GM21576 (cell line): Measurements from ENCODE around the gene PIGL.
"Not testable (repeated sequence)": the region's sequence is repeated elsewhere in the genome, so short reads cannot be mapped to it uniquely, and the experiment has no call there.

Experiments
- ATAC-seq: cut with Tn5 transposase; IDR thresholded peaks from one replicate; pipeline ENCODE4 v1.9.1; 2021; ENCODE audit warnings: mild to moderate bottlenecking, moderate library complexity; ENCODE audit not compliant: unreplicated experiment

PIGL gene

DNA sequence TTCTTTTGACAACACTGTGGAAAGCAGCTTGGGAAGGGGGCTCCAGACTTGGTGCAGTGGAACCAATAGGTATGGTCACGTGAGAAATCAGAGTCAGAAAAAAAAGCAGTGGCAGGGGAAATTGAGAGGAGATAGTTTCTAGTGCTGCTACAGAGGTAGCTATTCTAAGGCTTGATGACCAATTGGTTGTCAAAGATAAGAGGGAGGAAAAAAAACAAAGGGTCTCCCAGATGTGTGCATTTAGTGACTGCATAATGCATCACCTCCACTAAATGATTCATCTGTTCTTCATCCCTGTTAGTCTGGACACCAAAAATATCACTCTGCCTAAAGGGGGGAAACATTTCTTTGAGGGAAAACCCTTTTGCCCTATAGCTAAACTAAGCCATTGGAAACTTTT lies 56.5 kb downstream of the PIGL start:
- ATAC-seq: no peak

DNA sequence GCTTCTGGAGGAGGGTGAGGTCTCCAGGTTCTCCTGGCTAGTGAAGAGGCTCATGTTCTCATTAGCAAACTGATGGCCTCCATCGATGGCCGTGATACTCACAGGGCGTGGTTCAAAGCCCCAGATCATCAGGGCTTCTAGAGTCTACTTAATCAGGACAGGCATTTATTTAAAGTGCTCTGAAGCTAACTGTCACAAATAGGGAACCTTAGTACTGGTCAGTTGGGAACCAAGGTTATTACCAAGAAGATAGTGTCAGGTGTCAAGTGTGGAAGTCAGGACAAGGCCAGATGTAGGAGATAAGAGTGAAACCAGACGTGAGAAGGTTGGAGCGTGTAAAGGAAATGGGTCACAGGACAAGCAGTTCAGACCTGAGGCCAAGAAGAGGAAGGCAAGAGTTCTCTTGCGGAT lies 56.9 kb downstream of the PIGL start:
- ATAC-seq: no peak

DNA sequence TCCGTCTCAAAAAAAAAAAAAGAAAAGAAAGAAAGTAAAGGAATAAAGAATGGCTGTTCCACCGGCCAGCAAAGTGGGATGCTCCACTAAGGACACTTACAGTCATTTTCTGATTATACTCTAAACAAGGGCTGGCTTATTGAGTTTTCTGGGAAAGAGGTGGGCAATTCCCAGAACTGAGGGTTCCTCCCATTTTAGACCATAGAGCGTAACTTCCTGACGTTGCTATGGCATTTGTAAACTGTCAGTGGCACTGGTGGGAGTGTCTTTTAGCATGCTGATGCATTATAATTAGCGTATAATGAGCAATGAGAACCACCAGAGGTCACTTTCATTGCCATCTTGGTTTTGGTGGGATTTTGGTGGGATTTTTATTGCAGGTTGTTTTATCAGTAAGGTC lies 58.0 kb downstream of the PIGL start:
- no peak for ATAC-seq

DNA sequence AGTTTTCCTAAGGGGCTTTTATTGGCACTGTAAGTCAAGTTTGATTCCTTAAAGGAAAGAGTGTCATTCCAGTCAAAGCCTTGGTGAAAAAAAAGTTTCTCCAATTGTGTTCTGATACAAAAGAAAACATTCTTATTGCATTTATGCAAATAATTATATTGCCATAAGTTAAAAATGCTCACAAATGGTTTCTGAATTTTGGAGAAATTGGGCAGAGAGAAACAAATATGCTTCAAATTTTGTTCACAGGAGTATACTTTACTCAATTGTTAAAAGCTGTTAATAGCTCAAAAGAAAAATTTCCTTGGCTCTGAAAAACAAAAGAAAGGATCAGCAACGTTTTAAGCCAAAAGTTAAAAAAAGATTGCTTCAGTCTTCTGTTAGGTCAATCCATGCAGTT lies 60.2 kb downstream of the PIGL start:
- no peak for ATAC-seq

DNA sequence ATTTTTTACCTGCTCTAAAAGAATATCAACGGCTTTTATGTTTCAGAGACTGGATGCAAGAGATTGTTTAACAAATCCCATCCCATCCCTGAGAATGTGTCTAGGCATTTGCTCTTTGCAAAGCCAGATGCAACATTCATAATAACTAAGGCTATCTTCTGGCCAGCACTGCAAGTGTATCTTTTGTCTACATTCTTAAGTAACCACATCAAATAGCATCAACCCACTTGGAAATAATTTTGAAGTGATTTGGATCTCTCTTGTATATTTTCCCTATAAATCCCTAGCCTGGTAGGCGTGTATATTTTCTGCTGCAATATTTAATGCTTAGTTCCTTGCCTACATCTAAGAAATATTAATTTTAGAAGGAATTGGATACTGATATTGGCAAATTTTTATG lies 64.3 kb downstream of the PIGL start:
- ATAC-seq: no peak

DNA sequence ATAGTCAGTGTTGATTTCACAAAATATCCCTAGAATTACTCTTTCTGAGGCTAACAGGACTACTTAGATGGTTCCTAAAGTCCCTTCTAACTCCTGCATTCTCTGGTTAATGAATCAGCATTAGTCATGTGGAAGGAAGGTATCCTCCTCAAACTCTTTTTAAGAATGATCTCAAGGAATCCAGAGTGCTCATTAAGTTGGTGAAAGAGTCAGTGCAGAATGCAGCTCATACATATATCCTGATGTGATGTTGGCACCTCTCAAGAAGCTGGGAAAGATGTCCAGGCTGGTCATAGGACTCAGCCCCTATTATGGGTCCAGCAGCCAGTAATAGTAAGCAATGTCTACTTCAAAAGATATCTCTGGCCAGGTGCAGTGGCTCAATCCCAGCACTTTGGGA lies 65.5 kb downstream of the PIGL start:
- no peak for ATAC-seq

DNA sequence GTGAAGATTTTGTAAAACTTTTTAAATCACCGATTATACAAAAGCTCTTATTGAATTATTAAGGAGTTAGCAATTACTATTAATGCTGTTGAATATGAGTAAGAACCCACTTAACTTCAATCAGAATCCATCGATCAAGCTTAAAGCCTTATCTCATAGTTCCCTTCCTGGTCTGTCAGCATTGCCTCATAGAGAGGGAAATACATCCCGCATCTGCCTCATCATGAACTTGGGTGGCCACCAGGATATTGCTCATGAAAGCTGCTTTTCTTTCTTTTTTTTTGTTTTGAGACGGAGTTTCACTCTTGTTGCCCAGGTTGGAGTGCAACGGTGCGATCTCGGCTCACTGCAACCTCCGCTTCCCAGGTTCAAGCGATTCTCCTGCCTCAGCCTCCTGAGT lies 66.7 kb downstream of the PIGL start:
- no peak for ATAC-seq

DNA sequence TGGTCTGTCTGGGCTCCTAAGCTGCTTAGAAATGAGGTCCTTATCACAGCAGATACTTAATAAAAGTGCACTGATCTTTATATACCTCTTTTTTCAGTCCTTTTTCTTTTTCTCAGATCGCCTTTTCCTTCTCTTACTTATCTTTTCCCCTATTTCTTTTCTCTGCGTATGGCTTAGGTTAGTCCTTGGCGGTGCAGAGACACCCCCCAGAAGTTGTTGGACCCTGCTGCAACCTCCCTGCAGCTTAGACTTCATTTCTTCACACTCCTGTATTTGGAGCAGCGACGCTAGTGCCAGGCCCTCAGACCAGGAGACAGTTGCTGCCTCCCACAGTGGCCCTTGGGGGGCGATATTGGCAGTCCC lies 68.6 kb downstream of the PIGL start:
- ATAC-seq: no peak

DNA sequence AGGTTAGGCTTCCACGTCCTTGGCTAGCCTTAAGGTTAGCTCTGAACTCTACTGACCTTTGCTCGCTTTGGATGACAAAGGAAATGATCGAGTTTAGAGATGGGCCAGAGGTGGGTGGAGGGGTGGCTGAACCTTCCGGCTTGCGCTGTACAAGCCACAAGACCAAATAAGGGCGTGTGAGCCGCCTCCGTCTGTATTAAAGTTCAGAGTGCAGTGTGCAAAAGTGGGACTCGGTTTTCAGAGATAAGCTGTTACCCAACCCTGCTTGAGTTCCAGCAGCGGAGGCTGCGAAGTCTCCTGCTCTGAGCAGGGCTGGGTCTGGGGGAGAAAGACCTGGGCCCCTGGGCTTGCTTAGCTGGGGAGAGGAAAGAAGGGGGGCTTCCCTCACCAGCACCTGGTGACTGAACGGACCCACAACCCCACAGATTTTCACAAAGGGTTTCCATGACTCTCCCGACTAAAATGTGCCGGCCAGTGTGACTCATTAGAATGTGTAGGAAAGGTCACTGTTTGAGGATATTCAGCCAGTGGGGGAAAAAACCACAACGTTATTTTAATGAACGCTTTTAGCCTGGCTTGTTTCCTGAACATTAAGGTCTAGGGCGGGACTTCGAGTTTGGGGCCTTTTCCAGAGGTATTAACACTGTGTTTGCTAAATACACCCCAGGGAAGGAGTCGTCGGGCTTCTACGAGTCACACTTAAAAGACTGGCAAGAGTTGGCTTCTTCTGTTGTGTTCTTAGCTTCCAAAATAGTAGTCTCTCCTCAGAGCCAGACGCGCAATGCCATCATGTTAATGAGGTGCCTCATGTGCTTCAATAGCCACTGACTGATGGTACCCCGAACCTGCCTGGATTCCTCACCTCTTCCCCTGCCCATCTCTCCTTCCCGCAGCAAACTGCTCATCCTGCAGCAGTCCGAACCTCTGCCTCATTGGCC lies 69.3 kb downstream of the PIGL start:
- ATAC-seq: peak; percentile 76

DNA sequence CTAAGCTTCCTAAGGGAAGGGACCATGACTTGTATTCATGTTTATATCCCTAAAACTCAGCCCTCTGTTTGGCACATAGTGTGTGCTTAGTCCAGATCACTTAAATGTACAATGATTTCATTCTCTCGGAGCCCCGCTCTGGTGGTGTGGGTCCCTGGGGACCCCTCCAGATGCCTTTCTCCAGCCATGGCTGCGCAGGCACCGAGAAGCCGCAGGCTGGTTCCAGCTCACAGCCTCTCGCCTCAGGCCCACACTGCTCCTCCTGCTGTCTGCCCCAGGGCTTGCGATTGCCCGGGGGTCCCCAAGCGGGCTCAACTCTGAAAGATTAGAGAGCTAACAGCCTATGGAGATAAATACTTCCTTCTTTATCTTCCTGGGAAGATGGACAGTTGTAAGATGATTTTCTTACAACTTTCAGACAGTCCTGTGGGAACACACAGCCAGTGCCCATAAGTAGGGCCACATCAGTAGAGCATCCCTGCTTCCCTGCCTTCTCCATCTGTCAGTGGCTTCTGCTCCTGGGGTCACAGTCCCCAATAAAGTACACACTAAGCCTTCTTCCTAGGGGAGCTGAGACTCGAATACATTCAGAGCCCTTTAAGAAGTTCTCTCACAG lies 70.0 kb downstream of the PIGL start:
- peak; percentile 46 for ATAC-seq

DNA sequence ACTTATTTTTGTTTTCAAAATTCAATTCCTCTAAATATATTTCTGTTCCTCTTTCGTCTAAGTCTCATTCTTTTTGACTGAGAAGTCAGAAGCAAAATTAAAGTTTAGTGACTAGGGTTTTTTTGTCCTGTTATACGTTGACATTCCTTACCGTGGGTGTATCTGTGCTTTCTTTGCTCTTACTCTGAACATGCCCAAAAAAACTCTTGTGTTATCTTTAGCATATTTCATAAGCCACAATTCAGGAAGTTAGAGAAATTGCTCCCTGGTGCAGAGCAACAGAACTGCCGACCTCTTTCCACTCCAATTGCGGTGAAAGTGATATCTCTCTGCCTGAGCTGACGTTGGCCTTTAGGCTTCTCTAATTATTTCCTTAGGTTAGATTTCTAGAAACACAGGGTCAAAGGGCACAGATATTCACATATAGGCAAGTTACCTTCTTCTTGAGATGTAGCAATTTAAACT lies 70.6 kb downstream of the PIGL start:
- peak; percentile 28 for ATAC-seq

DNA sequence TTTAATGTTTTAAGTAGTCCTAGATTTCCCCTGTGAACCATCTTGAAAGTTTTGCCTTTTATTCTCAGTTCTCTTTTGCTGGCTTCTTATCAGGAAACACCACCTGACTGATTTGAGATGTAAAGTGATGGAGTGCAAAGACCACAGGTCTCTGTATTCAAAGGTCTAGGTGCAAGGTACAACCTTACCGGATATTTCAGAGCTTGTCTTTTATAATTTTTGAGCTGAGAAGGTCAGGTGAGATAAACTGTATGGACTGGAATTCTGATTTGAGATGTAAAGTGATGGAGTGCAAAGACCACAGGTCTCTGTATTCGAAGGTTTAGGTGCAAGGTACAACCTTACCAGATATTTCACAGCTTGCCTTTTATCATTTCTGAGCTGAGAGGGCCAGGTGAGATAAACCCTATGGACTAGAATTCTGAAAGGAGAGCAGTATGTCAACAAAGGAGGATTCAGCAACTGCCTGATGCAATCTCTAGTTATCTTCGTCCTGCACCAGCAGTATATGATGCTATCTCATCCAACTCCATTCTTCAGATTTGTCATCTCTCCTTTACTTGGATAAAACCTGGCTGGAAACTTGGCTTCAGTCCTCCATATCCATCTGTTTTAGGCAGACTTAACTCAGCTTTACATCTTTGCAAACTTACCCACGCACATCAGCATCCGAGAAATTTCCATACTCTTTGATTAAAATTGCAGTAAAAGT lies 72.0 kb downstream of the PIGL start:
- no peak for ATAC-seq

DNA sequence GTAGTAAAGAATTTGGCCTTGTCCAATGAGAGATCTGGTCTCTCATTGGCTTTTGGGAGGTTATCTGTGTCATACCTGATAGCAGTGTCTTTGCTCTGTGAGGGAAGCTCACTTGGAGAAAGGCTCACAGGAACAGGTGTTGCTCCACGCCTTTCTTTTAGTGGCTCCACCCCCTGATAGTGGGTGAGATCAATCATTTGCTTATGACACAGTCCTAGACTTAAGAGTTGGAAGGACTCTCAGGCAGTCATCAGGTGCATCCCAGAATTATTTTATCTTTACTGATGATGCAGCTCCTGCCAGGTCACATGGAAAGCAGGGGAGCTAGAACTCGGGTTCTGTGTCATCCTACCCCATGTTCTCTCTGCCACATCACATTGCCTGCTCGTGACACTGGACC lies 76.9 kb downstream of the PIGL start:
- ATAC-seq: no peak

DNA sequence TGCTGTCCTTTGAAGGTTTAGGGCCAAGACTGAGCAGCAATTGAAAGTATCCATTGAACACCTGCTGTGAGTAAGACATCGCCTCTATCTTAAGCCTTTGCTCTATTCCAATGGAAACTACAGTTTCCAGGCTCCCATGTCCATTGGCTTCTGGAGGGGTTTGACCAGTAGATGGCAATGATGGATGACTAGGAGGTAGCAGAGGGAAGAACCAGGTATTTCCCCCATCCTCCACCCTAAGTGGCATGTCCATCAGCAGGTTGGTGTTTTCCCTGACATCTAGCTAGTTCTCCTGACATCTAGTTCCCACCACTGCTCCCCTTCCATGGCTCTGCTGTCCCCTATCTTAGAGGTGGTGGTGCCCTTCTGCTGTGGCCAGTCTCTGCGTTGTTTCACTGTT lies 77.5 kb downstream of the PIGL start:
- ATAC-seq: no peak

DNA sequence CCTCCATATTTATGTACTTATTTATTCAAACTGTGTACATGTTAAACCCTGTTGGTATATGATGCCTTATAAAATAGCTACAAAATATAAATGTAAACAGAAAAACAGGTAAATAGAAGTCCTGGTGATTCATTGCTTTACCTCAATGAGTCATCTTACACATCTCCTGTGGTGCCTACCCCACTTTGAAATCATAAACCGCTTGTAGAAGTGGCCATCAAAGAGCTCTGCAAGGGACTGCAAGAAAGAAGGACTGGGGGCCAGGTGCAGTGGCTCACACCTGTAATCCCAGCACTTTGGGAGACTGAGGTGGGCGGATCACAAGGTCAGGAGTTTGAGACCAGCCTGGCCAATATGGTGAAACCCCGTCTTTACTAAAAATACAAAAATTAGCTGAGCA lies 79.1 kb downstream of the PIGL start:
- not testable (repeated sequence) for ATAC-seq

DNA sequence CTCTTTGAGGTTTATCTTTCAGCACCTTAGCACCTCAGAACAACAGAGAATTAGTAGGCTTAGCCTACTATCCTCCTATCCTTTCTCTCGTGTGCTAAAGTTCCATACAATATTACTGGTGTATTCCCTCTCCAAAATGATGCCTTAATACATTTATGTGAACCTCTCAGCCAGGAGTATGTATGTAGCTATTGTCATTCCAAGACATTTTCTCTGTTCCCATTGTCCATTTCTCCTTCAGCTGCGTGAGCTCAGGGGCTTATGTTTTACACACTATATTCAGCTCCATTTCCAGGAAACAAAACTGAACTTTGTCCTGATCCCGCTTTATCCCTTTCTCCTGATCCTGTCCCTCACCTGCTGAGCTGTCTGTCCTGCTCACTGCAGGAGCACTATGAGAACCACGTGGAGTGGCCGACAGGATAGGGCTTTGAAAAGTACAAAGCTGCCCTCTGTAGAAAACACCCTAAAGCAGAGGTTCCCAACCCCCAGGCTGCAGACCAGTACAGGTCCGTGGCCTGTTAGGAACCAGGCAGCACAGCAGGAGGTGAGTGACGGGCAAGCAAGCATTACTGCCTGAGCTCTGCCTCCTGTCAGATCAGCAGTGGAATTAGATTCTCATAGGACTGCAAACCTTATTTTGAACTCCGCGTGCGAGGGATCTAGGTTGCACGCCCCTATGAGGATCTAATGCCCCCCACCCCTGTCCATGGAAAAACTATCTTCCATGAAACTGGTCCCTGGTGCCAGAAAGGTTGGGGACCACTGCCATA lies 80.5 kb downstream of the PIGL start:
- no peak for ATAC-seq

DNA sequence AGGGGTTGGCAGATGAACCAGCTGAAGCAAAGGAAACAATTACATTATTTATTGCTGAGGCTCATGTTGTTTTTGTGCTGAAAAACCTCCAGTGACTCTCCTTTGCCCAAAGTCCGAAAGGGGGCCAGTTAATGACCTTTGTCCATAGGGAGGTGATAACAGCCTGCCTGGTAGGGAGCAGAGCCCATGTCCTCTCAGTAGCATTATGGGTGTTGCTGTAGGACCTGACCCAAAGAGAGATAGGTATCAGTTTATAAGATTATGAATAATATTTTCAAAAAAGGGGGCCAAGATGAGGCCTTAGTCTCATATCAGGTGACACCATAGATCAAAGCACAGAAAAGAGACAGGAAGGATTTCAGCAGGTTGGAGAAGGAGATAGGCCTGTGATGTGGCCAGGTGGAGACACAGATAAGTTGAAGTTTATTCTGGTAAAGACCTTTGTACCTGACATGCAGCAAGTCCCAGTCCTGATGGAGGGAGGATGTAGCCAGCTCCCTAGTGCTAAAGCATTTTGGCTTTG lies 81.2 kb downstream of the PIGL start:
- no peak for ATAC-seq

DNA sequence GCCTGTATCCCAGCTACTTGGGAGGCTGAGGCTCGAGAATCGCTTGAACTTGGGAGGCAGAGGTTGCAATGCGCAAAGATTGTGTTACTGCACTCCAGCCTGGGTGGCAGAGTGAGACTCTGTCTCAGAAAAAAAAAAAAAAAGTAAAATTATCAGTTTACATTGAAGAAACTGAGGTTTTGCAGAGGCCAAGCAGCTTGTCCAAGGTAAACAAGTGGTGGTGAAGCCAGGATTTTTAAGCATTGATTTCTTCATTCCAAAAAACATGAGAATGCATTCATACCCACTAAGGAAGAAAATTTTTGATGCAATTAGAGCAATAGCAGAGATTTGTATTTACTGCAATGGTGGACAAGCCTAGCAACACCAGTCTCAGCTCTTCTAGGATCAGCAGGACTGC lies 83.5 kb downstream of the PIGL start:
- ATAC-seq: no peak

DNA sequence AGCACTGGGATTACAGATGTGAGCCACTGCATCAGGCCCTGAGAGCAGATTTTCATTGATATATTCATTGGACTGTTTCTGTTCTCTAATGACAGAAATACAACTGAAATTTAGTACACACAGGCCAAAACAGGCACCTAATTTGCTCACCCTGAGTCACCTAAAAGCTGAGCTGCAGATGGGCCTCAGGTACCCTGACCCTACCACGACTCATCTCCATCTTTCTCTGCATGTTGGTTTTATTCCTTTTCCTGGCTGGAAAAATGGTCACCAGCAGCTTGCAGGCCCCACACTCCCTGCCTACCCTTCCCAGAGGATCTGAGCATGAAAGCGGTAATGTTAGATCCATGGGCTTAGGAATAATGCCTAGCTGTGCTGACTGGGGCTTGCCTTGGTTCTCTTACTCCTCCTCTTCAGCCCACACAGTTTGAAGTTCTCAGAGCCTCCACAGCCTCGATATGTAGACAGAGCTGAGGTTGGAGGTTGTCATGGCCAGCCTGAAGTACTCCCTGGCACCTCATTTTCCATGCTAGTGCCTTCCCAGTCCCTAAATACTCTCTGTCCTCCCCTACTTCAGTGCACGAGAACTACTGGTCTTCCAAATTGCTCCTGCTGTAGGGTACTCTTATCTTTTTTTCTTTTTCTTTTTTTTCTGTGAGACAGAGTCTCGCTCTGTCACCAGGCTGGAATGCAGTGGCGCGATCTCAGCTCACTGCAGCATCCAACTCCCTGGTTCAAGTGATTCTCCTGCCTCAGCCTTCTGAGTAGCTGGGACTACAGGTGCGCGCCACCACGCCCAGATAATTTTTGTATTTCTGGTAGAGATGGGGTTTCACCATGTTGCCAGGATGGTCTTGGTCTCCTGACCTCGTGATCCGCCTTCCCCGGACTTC lies 85.2 kb downstream of the PIGL start:
- no peak for ATAC-seq

DNA sequence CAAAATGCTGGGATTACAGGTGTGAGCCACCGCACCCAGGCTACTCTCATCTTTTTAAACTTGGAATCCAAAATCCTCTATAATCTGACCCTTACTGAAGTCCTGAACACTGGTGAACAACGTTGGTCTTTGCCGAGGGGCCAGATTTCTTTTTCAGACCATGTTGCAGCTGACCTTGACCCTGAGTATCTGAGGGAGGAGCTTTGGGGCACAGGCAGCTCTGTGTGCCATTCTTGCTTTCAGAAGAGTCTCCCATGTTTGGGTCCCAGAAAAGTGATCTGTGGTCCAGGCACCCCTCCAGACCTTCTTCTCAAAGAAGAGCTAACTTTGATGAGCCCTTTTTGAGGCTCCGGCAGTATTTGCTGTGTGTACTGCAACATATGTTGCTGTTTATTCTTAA lies 85.8 kb downstream of the PIGL start:
- no peak for ATAC-seq
